GM20431 (cell line): ENCODE measurements around the gene CUEDC1.
"Not testable (repeated sequence)": the region's sequence is repeated elsewhere in the genome, so short reads cannot be mapped to it uniquely, and the experiment has no call there.

ENCODE experiments used
- in situ Hi-C: fragments of 300-500 bp; cut with MseI, MboI; formaldehyde crosslinking; loops from one replicate; pipeline ENCODE4 v1.15.0; 2020; ENCODE audit warnings: low sequenced_read_pairs; ENCODE audit not compliant: unreplicated experiment

CUEDC1 gene

DNA sequence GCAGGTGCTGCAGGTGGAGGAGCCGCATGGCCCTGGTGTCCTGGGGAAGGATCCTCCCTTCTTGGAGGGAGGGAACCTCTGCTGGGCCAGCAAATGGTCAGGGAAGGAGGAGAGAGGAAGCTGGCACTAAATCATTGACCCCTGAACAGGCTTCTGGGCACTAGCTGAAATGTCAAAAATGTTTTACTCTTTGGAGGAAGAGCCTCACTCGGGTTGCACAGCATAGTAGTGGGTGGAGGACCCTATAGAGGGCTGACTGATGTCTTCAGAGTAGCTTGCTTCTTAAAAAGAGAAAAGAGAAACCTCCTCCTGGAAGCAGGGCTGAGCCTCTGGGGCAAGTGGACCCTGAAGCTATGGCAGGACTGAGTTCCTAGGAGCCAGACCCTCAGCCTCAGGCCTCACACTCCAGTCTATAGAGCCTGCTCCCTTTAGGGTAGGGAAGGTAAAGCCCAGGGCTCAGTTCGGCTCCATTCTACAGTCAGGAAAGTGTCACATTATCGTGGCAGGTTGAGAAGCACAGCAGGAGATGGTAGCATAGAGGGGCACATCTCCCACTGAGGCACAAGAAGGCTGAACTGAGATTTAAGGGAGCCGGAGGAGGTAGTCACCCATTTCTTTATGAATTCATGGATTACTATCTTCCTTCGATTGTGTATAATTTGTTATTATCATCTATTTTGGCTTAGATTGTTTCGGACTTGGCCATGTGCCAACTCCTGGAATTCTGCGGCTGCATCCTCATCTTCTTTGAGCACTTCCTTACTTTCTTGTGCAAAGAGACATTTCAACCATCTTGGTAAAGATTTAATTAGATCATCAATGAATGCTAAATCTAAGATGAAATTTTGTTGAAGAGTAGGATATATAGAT lies 7.3 kb upstream of the CUEDC1 start:
- in situ Hi-C loops = no loop called here

DNA sequence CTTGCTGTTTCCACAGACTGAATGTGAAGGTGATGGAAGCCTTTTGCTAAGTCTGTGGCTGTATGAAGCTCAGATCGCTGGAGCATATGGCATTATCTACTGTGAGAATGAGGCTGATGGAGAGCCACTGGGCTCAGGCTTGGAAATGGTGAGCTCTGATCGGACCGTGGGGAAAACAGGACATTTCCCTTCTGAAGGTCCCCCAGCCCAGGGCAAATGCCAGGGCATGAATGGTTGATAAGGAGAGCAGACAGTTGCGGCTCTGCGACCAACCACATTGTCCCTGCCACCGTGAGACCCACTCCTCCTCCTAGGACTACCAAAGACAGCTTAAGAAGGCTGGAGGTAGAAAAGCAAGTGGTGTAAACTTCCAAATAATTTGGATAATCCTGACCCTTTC lies 4.7 kb upstream of the CUEDC1 start:
- in situ Hi-C loops = no loop called here

DNA sequence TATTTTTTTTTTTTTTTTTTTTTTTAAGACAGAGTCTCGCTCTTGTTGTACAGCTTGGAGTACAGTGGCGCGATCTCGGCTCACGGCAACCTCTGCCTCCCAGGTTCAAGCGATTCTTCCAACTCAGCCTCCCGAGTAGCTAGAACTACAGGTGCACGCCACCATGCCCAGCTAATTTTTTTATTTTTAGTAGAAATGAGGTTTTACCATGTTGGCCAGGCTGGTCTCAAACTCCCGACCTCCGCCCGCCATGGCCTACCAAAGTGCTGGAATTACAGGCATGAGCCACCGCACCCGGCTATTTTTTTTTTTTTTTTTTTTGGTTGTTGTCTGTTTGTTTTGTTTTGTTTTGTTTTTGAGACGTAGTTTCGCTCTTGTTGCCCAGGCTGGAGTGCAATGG lies 3.2 kb upstream of the CUEDC1 start:
- in situ Hi-C loops = not testable (repeated sequence)

DNA sequence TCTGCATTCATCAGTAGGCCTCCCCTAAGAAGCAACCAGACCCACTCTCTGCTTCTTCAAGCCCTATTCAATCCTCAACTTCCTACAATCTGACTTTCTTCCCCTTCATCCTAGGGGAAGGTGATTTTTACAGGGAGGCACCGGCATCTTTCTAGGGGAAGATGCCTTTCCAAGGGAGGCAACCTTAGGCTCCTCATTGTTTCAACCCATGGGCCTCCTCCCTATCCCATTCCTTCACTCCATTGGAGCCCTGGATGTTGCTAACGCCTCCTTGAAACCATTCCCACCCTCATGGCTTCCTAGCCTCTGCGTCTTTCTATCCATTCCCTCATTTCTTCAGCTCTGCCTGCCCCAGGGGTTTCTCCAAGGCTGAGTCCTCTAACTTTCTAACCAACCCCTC lies 2.7 kb upstream of the CUEDC1 start:
- in situ Hi-C loops = no loop called here

DNA sequence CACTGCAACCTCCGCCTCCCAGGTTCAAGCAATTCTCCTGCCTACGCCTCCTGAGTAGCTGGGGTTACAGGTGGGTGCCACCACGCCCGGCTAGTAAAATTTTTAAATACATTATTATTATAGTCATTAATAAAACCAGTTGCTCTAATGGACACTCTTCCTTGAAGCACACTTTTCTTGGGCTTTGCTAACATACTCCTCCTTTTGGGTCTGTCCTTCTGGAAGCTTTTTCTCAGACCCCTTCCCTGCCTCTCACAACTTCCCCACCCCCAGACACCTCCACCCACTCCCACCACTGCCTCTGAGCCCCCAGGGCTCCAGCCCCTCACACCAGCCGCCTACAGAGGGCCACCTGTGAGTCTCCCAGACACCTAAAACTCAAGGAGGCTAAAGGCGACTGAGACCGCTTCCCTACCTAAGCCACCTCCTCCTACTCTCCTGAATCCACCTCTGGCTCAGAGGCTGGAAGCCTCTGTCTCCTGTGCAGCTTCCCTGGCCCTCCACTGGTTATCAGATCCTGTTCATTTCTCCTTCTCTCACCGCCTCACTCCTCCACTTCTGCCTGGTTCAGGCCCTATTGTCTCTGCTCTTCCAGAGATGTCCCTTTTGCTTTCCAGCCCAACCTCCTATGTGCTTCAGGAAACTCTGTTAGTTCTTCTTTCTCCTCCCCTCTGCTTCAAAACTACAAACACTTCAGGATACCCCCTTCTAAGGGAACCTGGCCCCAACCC lies 2.1 kb upstream of the CUEDC1 start:
- in situ Hi-C loops = no loop called here

DNA sequence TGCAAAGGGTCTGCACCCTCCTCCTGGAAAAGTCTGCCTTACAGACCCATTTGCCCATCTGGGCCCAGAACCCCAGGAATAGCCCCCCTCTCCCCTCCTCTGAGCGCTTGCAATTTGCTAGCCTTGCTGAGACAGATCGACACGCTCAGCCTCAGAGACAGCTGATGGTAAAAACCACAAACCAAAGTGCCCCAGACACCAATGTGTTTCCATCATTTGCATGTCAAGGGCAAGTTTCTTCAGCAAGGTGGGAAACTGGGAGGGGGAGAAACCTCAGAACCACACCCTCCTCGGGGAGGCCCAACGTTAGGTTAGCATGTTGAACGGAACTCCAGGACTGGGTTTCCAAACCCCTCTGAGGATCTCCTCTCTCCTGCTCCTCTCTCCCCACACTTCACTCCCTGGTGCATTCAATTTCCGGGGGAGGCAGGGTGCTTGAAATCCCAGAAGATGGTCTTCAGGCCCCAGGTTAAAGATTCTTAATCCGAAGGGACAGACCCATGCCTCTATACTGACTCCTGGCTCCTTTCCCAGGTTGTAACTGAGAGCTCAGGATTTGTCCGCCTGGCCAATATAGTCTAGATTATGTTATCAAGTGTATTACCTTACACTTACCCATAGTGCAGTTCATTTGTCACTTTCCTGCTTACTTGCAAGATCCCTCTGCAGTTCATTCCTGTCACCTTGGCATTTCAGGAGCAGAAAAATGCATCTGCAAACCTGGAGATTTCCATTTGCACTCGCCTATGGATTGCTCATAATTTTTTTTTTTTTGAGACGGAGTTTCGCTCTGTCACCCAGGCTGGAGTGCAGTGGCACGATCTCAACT lies 1.3 kb upstream of the CUEDC1 start:
- in situ Hi-C loops = no loop called here

DNA sequence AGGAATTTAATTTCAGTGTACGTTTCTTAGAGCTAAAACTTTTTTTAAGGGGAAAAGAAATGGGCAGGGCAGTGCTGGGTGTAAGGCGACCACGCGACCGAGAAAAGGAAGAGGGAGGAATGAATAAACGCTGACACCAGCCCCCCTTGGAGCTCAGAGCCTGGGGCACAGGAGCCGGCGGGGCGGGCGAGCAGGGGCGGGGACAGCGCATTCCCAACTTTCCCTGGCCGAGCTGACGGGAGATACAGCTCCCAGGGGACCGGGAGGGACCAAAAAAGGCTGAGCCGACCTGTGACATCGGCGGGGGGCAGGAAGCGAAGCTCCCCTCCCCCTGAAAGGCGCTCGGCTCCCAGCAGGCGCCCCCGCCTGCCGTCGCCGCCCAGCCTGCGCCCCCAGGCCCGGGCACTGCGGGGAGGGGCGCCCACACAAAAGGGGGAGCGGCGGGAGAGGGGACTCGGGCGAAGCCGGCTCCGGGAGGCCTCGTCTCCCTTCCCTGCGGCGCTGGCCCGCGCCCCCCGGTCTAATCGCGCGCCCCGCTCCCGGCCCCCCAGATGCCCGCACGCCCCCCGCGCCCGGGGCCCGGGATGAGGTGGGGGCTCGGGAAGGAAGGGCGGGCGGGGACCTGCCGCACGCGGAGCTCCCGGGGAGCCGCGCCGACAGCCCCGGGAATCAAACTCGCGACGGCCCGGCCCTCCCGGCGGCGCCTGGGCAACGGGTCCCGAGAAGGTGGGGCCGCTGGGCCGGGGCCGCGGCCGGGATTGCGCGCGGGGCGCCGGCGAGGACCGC lies 622 bp downstream of the CUEDC1 start:
- in situ Hi-C loops = no loop called here

DNA sequence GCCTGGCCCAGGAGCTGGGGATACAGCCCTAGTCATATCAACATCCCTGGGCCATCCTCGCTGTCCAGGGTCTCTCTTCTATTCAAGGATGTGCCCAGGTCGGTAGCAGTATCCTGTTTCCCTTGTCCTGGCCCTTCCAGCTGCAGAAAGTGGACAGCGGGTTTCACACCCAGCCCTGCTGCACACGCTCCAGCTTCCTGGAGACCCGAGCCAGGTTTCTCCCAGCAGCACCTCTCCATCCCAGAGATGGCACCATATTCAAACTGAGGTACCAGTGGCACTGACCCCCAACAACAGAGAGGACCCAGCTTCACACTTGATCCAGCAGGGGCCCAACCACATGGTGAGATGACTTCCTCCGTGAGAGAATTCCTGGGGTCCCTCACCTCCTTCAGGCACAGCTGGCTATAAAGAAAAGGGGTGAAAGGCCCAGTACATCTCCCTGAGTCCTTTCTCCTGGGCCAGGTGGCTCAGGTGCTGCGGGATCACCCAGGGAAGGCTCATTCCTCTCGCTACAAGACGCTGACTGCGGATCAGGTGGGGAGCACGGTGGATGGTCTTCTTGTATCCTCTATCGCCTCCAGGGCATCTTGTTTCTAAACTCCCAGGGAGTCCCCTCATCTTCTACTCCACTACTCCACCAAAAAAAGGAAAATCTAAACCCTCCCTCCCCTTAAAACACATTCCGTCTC lies 1.4 kb downstream of the CUEDC1 start:
- in situ Hi-C loops = no loop called here

DNA sequence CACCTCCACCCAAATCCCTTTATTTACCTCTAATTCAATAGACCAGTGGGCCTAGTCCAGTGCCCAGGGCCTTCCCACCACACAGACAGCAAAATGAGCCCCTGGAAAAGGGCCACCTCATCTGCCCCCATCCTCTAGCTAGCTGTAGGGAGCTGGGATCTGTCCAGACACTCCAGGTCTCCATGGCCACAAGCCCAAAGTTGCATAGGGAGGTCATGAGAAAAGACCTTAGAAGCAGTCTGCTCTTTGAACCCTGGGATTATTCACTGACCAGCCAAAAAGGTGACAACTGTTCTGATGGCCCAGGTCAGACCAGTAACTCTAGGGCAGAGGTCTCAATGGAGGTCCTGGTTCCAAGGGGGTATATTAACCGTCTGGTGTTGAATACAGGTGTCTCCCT lies 2.0 kb downstream of the CUEDC1 start:
- in situ Hi-C loops = no loop called here

DNA sequence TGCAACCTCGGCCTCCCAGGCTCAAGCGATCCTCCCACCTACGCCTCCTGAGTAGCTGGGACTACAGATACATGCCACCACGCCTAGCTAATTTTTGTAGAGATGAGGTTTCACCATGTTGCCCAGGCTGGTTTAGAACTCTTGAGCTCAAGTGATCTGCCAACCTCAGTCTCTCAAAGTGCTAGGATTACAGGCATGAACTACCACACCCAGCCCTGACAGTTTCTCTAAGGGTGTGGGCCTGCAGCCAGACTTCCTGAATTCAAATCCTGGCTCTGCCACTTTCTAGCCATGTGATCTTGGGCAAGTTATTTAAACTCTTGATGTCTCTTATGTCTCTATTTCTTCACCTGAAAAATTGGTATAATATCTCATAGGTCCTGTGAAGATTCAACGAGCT lies 5.6 kb downstream of the CUEDC1 start:
- in situ Hi-C loops = no loop called here

DNA sequence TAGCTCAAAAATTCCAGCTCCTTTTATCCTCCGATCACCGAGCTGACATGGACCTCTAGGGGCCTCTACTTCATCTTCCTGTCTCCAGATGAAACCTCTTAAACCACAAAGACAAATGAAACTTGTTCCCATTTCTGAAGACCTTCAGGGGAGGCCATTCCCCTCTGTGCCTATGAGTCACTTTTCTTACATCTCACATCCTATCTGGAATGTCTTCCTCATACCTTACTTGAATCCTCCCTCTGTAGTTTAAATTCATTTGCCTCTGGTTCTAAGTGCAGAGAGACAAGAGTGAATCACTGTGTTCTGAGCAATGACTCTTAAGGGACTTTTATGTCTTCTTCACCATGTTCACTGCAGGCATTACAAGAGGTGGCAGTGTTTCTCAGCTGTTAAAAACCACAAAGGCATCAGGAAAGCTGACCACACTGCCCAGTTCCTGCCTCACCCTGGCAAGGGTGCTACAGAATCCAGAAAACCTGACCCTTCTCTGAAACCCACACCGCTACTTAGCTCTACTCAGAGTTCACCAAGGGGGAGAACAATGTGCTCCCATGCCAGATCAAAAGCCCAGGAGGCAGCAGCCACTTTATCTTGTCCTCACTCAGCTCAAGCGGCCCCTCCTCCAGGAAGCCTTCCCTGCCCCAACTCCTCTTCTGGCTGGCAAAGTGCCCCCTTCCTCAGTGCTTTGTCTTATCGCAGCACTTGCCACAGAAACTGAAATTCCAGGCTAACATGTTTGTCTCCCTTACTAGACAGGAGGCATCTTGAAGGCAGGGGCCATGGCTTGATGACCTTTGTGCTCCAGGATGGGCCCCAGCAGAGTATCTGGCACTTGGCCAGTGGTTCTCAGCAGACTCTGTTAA lies 6.4 kb downstream of the CUEDC1 start:
- in situ Hi-C loops = no loop called here

DNA sequence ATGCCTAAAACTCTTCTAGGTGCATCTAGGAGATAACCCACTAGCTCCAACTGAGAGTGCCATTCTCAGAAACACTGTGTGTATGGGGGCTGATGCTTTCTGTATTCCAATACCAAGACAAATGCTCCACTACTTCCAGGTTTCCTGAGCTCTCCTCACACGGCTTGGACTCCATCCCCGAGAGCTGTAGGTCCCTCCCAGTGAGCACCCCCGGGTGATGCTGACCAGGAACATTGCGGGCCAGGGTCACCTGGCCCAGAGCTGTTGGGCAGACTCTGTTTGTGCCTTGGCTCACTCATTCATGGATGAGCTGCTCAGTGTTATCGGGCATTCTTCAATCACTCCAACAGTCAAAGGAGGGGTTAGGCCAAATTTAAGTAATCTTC lies 7.0 kb downstream of the CUEDC1 start:
- in situ Hi-C loops = no loop called here

DNA sequence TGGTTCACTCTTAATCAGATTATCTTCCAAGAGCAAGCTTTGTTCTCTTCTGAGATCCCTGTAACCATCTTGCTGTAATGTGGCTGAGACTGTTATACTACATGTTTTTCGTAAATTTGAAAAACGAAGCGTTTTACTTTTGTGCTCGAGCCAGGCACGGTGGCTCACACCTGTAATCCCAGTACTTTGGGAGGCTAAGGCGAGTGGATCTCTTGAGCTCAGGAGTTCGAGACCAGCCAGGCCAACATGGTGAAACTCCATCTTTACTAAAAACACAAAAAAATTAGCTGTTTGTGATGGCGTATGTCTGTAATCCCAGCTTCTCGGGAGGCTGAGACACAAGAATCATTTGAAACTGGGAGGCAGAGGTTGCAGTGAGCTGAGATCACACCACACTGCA lies 7.8 kb downstream of the CUEDC1 start:
- in situ Hi-C loops = no loop called here

DNA sequence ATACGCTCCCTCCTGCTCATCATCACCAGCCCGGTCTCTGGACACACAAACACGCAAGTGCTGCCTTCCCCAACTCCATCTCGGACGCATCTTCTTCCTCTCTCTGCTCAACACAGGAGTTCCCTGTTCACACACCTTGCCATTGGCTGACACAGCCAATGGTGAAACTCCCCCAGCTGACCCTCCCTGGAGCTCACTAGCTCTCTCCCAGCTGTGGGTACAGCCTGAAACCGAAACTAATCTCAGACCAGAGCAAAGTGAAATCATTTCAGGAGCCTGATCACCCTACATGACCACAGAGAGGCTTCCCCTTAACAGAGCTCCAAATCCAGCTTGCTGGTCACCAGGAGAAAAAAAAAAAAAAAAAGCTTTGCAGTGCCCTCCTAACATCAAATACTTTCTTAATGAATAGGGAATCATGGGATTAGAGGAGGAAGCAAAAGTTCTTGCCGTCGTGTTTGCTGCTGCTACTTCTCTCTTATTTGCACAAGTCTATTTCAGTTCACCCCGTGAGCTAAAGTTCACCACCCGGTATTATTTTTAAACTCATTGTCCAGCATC lies 8.3 kb downstream of the CUEDC1 start:
- in situ Hi-C loops = no loop called here

DNA sequence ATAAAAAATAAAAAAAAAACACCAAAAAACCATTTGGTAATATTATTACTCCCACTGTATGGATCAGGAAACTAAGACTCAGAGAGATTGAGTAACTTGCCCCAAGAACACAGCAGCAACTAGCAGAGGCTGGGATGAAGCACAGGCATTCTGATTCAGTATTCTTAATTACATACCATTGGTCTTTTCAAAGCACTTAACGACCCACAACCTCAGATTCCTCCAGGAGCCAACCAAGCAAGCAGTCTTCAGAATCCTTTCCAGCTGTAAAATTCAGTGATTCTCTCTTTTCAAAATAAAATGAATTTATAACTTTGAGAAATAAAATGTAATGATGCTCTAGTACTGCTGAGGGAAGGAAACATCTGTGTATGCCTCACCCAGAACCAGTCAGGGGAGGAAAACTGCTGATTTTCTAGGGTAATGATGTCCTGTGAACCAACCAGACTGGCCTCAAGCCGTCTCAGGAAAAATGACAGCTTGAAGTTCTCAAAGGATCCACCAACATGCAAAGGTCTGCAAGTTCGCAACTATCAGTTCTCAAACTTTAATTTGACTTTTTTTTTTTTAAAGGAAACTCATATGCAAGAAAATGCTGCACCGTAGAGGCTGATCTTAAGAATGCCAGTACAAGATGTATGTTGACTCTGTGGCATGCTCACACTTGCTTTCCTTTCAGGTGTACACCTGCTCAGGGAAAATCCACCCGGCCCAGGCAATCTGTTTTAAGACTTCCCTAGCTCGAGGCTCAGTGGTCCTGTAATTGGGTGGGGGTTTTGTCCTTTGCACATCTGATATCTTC lies 9.0 kb downstream of the CUEDC1 start:
- in situ Hi-C loops = no loop called here

DNA sequence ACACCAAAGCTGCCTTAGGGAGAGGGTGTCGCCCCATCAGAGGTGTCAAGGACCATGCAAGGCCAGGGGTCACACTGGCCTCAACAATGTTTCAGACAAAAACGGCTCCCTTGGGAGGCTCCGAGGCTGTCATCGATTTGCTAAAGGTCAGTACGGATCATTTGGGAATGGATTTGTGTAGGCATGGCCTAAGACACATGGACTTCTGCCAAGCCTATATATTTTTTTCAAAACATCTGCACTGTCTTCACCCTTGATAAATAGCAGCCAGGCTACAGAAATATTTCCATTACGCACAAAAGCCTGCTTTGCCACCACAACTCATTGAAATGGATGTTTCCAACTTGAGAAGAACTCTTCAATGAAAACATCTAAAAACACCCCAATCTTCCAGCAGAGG lies 10.3 kb downstream of the CUEDC1 start:
- in situ Hi-C loops = no loop called here

DNA sequence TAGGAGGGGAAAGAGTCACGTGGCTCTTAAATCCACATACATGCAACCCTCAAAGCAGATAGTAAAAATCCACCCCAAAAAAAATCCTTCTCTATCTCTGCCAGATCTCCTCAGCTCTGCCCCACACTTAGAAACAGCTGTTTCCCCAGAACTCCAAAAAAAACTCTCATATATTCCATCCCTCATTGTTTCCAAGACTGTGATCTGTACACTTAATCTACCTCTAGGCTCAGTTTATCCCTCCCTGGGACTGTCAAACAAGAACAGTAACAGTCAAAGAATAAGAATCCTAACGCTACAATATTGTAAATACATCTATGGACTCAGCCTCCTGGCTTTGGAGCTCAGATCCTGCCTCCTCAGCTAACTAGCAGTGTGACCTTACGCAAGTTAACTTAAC lies 11.6 kb downstream of the CUEDC1 start:
- in situ Hi-C loops = no loop called here
